SKM-1 treated with dmso at 0.1 percent for 144 hours (cell line): Measurements from ENCODE around the gene PEX13.
"Not testable (repeated sequence)": the region's sequence is repeated elsewhere in the genome, so short reads cannot be mapped to it uniquely, and the experiment has no call there.

Source experiments
- DNase-seq: peaks from one replicate; lab custom pipeline; 2025; ENCODE audit not compliant: unreplicated experiment; lab: John Stamatoyannopoulos, UW

Gene PEX13

GRCh38 chr2:61017556-61018317 lies at the start of gene PEX13, which contains the start of gene PUS10:
PEX13 (plus strand) TSS chr2:61017720; CDS start chr2:61017760, 40 bp downstream.
PUS10 (minus strand) TSS chr2:61018255; CDS start chr2:61011890, 6,365 bp downstream.
- peak; percentile 69 for DNase-seq

DNA sequence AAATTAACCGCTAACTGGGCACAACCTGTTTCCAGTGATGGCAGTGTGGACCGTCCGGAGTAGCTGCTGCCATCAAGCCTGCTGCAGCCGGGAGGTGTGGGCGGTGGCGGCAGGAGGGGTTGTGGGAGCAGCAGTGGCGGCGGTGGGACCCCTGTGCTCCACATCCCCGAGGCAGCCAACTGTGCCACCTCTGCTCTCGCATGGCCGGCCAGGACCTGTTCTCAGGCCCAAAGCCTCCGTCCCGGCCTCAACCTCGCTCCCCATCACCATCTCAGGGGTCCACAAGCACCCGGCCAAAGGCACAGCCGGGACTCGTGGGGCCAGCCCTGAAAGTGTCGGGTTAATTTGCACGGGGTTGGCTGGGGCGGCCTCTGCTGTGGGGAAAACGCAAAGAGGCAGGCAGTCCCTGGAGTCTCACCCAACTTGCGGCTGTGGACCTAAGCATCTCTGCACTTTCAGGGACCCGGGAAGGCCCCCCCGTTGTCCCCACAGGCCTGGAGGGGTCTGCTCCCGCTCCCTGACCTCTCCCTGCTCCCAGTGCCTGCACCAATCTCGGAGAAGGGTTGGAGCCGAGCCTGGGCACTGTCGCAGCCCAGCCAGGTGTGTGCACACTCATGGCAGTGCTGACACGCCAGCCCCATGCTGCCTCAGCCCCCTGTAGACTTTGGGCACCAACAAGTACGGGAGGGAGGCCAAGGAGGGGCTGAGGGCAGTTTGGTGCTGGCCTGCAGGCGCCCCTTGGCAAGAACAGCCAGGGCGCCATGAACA lies 44.4 kb upstream of the PEX13 start:
- DNase-seq, result no peak

- DNase-seq, result no peak
Measured at GRCh38 chr2:60973705-60974104, 43.8 kb upstream of the PEX13 start.

- no peak for DNase-seq
Measured at GRCh38 chr2:60974652-60975051, 42.9 kb upstream of the PEX13 start.

DNA sequence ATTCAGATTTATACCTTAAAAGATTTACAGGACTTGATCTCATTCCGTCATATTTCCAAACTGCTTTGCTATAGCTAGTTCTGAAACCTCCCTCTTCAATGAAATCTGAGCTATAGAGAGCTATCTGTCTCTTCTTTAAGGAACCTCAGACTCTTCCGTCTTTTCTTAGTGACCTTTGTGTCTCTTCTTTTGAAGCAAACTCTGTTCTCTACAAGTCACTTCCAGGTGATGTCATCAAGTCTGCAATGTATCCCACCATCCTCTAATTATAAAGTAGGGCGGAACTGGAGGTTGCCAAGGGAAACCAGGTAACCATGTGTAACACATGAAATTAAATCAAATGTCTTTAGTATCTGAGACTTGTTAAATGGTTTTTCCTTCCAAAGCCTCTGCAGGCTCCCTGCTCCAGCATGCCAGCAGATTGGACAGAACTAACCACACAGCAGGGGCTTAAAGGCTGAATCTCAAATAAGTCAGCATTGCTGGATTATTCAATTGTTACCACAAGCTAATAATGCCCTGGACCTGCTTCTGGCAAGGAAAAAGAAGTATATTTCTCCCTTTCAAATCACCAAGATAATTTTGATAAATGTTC lies 41.2 kb upstream of the PEX13 start:
- DNase-seq, result no peak

GRCh38 chr2:60976875-60977561 lies 40.5 kb upstream of the PEX13 start:
- no peak for DNase-seq

DNA sequence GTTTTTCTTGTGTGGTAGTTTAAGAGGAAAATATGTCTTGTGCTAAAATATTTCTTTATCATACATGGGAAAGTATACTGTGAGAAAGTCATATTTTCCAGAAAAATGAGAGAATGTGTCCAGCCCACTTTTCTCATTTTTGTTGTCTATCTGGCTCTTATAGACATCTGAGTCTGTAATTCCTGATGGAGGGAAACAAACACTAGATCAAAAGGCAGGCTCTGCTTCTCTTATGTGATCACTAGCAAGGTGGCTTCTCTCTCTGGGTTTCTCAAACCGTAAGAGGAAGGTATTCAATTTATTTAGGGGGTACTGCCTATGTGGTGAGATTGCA lies 40.0 kb upstream of the PEX13 start:
- no peak for DNase-seq

DNA sequence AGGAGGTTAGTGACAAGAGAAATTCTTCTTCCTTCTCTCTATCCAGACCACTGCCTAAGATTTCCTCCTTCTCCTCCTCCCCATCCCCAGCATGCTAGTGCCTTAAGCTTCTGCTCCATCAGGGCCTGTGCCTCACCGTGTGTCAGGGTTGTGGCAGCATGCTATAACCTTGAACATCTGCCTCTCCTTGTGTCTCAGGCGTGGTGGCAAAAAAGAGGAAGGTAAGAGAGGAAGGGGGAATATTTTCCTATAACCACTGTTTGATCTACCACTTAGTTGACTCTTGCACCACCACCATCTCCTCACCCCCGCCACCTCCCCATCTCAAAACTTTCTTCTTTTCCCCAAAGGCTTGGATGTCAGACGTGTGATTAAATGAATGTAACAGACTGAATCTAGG lies 38.3 kb upstream of the PEX13 start:
- DNase-seq, result peak; percentile 56

DNA sequence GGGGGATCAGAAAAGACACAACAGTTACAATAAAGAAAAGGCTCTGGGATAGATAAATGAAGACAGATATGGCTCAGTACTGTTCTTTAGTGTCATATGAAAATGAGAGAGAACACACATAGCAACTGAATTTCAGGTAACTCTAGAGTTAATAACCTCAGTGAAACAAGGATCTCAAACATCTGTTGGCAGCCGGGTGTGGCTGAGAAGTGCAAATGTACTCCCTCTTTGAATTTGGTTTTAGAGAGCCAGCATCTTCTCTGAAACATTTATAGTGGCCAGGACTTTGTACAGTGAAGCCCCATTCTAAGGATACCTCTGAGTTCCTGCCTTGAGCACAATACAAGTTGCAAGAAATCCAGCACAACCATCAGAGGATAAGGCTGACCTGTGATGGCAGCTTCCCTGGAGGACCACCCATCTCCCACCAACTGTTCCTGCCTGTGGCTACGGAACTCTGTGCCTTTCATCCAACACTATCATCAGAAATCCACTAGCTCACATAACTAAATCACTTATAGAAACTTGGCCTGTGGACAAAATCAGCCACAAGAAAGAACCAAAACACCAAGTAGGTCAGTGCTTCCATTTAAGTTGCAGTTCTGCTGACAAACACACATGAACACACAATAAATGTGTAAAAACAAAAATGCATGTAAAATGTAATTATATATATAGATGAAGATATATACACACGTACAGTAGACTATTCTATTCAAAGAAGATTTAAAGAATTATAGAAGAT lies 37.3 kb upstream of the PEX13 start:
- DNase-seq, result no peak

DNA sequence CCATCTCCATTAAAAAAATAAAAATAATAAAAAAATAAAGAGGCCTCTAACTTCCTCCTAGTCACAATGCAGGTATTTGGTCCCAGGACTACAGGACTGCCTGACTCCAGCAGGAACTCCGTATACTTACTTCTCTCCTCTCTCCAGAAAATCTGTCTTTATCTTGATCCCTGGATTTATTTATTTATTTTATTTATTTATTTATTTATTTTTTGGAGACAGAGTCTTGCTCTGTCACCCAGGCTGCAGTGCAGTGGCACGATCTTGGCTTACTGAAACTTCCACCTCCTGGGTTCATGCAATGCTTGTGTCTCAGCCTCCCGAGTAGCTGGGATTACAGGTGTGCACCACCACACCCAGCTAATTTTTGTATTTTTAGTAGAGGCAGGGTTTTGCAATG lies 35.5 kb upstream of the PEX13 start:
- not testable (repeated sequence) for DNase-seq

DNA sequence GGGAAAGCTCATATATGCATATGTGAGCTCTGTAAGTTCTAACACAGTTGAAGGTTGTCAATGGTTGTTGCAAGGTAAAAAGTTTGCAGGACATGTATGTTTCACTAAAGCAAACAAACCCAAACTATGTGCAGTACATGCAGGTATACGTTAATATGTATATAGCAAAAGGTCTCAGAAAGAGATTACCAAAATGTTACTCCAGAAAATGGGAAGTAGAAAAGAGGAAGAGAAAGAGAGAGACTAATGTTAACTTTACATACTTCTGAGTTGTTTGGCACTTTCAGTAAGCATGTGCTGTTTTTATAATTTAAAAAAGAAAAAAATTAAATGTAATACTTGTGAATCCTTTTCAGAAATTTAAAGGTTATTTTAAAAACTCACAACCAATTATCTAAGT lies 32.8 kb upstream of the PEX13 start:
- DNase-seq, result peak; percentile 84

DNA sequence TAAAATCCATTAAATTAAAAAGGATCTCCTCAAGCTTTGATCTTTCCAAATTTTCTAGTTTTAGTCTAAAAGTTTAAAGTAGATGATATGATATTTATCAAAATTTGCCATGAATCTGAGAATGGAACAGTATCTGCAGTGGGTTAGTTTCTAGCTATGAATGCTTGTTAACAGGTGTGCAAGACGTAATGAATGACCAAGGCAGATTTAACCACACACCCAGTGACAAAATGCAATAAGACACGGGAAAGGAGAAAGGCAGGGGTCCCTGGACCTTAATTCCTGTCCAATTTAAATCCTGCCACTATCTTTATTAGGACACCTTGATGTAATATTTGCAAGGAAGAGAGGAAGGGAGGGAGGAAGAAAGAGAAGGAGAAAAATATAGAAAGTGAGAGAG lies 30.5 kb upstream of the PEX13 start:
- no peak for DNase-seq

- DNase-seq, result not testable (repeated sequence)
Measured at GRCh38 chr2:60987656-60988055, 29.9 kb upstream of the PEX13 start.

DNA sequence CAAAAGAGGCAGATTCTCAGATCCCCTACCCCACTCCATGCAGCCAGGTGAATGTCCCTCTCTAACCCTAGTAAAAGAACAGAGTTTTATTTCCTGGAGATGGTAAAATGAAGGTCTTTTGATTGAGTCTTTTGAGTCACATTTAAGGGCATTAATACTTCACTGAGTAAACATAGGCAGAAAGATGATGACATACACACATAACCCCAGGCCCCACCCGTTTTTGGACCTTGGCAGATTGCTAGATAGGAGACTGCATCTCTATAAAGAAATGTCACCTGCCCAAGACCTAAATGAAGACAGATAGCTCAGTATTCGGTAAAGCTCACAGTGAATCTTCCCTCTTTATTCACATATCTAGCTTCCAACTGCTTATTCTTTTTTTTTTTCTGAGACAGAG lies 28.3 kb upstream of the PEX13 start:
- no peak for DNase-seq

DNA sequence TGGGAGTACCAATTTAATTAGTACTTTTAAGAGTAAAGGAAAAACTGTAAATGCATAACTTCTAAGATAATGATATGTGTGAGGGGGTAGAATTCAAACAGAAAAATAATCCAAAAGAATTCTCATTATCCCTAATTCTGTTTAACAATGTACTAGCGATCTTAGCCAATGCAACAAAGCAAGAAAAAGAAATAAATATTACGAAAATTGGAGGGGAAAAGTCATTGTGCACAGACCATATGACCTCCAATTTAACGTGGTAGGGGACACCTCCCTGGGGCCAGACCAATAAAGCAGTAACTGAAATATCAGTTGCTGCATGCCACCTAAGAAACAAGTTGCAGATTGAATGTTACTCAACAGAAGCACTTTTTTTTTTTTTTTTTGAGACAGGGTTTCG lies 25.9 kb upstream of the PEX13 start:
- DNase-seq, result no peak

- DNase-seq, result peak; percentile 37
Measured at GRCh38 chr2:60992985-60993392, 24.5 kb upstream of the PEX13 start.

- DNase-seq, result no peak
Measured at GRCh38 chr2:60994131-60994530, 23.4 kb upstream of the PEX13 start.

GRCh38 chr2:60998628-60999545 lies 18.6 kb upstream of the PEX13 start:
- peak; percentile 50 for DNase-seq

GRCh38 chr2:61005736-61006135 lies 11.8 kb upstream of the PEX13 start:
- no peak for DNase-seq
